HG03342 (cell line): ENCODE data around the gene NASP.
"Not testable (repeated sequence)": the region's sequence is repeated elsewhere in the genome, so short reads cannot be mapped to it uniquely, and the experiment has no call there.

Experiments used
- ATAC-seq: cut with Tn5 transposase; IDR thresholded peaks from one replicate; pipeline ENCODE4 v1.9.1; 2021; ENCODE audit warnings: mild to moderate bottlenecking, moderate library complexity; ENCODE audit not compliant: unreplicated experiment

NASP gene

DNA sequence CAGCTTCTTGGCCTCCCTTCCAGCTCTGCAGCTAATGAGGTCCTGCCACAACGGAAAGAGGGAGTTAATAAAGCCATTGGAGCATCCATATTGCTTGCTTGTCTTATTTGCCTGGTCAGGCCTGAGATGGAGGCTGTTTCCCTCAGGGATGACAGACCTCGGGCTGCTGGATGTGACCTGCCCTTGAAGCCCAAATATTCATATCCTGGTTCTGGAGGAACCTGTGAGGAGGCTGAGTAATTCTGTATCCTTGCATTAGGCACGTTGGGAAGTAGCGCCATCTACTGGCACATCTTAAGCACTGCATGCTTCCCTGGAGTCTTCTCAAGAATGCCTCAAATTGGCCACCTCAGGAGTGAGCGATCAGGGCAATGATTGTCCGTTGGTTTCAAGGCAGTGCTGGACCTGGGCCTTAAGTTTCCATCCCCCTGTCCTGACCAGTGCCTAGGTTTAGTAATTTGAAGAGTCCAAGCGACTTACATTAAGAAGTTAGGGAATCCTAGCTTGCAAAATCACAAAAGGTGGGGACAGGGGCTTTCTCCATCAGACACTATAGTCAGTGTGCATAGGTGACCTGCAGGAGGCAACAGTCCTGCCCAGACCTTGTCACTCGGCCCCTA, 13.8 kb upstream of the NASP start:
- peak; percentile 49 for ATAC-seq

DNA sequence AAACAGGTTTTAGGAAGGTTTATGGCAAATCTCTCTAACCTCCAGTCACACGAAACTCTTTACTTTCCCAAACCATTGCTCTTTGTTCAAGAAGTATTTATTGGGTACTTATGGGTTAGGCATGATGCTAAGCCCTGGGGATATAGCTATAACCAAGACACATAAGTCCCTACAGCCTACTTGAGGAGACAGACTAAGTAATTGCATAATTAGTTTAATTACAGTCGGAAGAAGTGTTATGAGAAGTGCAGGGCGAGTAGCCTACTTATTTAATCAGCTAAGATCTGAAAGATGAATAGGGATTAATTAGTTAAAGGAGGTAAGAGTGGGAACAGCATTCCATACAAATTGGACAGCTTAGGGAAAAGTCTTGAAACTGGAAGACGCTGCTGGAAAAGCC, 13.2 kb upstream of the NASP start:
- ATAC-seq = no peak

DNA sequence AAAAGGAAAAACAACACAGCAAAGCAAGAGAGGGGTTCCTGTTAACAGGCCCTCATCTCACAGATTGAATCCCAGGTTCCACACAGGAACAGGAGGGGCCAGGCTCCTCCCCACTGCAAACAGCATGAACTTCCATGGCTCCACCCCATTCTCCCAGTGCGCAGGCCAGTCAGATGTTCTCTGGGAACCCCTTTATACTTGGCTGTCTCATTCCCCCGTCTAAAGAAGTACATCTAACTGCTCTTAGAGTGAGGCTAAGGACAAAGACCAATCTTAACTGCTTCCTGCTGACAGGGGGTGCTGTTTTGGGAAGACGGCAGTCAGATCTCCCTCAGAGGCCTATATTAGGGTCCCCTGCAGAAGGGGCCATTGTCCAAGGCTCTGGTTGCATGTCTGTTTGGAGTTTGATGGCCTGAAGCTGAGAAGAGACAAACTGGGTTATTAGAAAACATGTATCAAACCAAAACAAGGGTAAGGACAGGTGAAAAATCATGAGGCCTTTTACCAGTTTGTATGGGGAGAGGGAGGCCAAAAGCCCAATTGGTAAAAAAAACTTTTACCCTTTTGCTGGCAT, 10.5 kb upstream of the NASP start:
- no peak for ATAC-seq

DNA sequence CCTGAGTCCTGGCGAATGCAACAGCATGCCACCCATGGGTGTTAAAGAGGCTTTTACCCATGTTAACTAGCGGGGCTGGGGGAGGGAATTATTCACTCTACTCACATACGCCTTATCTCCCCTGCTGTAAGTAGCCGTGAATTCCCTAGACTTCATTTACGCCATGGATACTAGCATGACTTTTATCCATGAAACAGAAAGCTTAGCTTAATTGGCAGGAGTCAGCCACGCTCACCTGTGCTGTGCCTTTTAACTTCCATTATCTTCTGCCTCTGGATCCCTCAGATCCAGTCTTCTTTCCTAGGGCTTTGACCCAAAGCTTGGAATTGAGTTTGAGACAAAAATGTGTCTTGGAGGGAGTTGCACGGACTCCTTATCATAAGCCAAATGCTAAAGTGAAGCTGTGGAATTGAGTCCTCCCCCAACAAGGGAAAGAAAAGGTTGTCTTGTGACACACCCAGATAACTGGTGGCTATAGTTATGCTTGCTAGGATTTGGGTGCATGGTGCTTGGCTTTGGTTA, 9.7 kb upstream of the NASP start:
- ATAC-seq = no peak

DNA sequence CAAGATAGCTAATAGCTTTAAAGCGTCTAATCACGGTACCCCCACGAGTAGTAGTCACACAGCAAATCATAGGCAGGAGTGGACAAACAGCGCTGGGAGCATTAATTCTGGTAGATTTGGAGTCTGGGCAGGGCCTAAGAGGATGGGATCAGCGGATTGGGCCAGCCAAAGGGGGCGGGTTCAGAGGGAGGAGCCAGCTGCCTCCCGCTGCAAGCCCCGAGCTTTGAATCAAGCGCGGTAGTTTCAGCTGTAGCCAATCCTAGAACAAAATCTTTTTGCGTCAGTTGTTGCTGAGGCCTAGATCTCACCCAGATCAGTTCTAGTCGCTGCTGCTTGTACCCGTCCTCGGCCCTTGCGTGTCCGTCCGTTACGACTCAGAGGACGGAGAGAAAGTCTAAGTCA, 576 bp upstream of the NASP start:
- peak; percentile 65 for ATAC-seq

DNA sequence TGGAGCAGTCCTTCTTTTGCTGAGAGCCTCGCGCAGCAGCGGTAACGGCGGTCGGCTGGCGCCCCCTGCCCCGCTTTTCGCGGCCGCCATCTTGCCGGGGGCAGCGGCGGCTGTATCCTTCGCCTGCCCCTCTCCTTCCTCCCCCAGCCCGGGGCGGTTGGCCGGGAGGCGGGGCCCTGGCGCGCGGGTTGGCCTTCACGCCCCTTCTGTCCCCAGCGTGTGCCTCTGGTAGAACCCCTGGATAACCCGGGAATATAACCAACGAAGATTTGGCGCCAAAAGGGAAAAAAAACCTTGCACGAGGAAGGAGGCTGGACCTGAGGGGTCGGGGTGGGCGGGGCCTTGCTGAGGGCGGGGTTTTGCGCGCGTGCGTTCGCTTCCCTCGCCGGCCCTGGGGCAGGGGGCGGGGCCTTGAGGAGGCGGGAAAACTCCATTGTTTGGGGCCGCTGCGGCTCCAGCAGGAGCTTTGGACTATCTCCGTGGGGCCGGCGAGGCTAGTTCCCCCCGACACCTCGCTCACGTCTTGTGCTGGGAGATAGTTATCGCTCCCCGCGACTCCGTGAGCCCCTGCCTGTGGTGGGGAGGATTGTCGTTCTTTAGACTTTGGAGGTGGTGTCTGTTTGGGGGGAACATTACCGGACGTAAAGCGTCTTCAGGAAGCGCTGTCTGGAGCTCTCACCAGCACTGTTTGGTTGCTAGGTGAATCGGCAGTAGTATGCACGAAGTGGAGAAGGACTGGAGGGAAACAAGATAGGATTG, 689 bp downstream of the NASP start:
- ATAC-seq = peak; percentile 26

DNA sequence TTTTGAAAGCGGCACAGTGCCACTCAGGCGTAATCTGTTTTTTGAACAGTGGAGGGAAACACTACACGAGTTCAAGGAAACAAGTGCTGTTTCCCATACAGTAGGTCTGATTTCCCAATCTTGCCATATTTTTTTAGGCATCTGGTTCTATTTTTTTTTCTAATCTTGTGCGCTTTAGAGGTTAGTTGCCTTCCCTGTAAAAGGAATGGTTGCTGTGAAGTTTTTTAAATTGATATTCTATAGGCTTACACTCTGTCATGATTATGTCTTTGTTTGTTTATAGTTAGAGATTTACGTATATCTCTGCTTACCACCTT, 1.2 kb downstream of the NASP start:
- ATAC-seq = no peak

DNA sequence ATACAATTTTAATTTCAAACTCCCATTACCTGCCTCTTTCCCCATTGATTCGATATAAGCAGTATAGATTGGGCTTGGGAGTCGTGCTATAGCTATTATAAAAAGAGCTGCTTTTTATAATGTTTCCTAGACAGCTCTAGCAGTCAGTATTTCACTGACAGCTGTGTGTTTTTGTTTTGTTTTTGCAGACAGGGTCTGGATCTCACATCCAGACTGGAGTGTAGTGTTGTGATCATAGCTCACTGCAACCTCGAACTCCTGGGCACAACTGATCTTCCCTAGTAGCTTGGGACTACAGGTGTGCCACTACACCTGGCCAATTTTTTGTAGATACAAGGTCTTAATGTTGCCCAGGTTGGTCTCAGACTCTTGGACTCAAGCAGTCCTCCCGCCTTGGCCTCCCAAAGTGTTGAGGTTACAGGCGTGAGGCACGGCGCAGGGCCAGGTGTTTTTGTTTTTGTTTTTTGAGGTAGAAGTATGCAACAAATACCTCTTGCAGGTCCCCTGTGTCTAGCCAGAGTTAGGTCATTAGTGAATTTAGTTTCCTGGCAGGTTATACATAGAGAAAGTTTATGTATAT, 1.7 kb downstream of the NASP start:
- no peak for ATAC-seq

DNA sequence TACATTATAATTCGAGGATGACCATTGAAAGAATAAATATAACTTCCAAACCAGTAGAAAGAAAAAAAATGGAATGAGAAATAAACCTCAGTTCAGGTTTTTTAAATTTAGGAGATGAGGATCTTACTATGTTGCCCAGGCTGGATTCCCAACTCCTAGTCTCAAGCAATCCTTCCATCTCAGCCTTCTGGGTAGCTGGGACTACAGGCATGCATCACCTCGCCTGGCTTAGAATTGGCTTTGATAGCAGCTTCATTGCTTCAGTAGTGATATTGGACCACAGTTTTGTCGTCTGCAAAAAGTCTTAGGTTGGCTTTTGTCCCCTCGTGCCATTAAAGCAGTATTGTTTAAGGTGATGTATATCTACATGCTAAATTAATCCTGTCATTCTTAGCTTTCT, 2.9 kb downstream of the NASP start:
- no peak for ATAC-seq

DNA sequence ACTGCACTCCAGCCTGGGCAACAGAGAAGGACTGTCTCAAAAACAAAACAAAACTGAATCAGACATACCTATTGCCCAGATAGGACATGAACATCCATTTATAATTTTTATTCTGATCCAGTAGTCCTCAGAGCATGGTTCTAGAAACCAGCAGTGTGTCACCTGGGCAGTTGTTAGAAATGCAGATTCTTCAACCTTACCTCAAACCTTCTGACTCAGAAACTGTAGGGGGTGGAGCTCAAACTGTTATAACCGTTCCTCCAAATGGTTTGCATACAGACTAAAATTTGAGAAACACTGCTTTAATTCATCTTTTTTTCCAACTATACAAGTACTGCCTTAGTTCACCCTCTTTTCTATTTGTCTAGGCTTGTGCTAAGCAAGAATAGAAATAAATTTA, 6.0 kb downstream of the NASP start:
- ATAC-seq = no peak

DNA sequence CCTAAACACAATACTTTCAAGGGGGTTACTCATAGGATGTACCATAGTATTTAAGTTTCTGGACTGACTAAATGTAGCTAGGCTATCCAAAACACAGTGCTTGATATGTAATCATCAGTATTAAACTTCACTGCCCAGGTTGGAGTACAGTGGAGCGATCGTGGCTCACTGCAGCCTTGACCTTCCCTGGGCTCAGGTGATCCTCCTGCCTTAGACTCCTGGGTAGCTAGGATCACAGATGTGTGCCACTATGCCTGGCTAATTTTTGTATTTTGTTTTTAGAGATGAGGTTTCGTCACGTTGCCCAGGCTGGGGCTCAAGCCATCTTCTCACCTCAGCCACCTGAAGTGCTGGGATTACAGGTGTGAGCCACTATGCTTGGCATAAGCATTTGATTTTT, 10.6 kb downstream of the NASP start:
- ATAC-seq = no peak

DNA sequence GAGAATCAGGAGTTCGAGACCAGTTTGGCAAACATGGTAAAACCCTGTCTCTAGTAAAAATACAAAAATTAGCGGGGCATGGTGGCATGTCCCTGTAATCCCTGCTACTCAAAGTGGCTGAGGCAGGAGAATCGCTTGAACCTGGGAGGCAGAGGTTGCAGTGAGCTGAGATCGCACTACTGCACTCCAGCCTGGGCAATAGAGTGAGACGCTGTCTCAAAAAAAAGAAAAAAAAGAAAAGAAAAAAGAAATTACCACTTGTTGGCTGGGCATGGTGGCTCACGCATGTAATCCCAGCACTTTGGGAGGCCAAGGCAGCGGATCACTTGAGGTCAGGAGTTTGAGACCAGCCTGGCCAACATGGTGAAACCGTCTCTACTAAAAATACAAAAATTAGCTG, 12.9 kb downstream of the NASP start:
- ATAC-seq = not testable (repeated sequence)

DNA sequence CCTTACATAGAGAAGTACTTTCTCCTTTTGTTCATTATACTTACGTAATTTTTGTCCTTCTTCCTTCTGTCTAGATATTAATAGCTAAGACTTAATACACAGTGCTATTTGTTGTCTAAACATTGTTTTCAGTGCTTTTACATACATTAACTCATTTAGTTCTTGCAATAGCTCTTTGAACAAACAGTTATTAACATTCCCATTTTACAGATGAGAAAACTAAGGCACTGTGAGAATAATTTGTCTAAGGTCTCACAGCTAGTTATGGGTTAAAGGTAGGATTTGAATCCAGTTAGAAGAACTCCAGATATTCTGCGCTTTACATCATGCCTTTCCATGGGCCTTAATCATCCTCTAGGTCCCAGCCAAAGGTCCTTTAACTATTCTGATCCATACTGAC, 20.4 kb downstream of the NASP start:
- no peak for ATAC-seq

DNA sequence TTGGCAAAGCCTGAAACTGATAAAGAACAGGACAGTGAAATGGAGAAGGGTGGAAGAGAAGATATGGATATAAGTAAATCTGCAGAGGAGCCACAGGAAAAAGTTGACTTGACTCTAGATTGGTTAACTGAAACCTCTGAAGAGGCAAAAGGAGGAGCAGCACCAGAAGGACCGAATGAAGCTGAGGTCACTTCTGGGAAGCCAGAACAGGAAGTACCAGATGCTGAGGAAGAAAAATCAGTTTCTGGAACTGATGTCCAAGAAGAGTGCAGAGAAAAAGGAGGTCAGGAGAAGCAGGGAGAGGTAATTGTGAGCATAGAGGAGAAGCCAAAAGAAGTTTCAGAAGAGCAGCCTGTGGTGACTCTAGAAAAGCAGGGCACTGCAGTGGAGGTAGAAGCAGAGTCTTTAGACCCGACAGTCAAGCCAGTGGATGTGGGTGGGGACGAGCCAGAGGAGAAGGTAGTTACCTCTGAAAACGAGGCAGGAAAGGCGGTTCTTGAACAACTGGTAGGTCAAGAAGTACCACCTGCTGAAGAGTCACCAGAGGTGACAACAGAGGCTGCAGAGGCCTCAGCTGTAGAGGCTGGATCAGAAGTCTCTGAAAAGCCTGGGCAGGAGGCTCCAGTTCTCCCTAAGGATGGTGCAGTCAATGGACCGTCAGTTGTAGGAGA, 23.7 kb downstream of the NASP start:
- ATAC-seq = no peak

DNA sequence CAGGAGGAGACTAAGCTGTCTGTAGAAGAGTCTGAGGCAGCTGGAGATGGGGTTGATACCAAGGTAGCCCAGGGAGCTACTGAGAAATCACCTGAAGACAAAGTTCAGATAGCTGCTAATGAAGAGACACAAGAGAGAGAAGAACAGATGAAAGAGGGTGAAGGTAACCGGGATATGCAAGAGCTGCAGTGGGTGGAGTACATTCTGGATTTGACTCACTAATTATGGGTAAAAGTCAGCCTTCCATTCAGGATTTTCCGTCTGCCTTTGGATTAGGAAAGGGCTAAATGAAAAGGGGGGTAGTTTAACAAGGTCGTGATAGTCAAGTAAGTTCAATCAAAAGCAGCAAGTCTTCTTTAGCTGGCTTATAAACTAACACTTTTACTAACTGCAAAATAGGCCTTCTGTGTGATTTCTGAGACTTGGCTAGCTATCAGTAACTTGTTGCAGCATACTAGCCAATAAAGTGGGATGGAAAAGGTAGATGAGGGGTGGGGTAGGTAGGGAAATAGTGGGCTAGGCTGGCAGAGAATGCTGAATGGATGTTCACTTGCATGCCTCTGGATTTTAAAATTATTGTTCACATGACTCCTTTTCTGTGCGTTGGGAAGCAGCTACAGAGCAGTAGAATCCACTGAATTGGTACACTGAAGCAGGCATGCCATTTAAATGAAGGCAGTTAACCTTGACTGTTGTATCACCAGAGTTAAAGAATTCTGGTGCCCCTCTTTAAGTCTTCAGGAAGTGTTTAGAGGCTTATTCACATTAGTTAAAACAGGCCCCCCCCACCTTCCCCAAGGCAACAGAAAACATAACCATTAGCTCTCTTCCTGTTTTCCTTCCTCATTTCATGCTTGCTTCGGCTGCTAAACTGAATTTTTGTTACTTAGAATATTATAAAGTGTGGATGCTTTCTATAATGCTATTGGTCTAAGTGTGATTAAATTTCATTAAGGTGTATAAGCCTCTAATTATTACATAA, 24.6 kb downstream of the NASP start:
- ATAC-seq = no peak

DNA sequence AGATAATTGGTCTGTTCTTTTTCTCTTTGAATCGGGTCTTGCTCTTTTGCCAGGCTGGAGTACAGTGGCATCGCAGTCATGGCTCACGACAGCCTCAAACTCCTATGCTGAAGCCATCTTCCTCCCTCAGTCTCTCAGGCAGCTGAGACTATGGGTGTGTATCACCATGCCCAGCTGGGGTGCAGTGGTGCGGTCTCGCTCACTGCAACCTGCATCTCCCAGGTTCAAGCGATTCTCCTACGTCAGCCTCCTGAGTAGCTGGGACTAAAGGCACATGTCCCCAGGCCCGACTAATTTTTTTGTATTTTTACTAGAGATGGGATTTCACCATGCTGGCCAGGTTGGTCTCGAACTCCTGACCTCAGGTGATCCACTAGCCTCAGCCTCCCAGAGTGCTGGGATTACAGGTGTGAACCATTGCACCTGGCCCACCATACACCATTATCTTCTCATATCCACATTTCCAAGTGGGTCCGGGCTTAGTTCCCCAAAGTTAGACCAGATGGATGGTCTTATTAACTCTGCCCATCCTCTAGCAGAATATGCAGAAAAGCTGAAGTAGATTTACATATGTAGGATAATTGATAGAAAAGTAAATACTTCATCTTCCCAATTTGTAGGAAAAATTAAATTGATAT, 26.9 kb downstream of the NASP start:
- ATAC-seq = no peak

DNA sequence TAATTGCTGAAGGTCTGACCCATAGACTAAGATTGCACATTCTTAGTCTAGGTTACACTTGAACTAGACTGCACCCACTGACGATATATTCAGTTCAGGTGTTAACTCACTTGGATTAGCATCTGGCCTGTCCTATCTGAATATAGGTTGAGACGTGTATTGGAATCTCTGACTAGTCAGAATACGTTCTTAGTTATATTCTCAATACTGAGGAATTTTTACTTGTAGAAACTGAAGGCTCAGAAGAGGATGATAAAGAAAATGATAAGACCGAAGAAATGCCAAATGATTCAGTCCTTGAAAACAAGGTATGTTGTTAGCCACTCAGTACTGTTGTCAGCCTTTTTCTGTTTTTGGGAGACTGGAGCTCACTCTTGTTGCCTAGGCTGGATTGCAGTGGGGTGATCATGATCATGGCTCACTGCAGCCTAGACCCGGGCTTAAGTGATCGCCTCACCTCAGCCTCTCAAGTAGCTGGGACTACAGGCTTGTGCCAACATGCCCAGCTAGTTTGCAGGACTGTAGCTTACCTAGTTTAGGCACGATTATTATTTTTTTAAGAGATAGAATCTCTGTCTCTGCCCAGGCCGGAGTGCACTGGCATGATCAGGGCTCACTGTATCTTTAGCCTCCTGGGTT, 29.2 kb downstream of the NASP start:
- no peak for ATAC-seq

DNA sequence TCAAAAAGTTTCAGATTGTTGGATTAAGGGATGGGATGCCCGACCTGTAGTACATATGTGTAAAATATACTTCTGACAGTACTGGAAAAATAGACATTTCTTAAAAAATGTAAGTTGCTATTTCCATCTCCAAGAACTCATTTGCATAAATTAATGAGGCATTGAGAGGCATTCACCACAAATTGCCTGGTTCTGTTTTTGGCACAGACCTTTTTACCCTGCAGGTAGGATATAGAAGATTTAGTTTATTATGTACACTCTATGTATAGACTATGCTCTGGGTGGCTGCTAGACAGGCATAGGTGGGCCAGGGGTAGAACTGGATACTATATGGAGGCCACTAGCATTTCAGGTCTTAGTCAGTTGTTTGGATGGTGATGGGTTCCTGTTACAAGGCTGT, 32.0 kb downstream of the NASP start:
- no peak for ATAC-seq

DNA sequence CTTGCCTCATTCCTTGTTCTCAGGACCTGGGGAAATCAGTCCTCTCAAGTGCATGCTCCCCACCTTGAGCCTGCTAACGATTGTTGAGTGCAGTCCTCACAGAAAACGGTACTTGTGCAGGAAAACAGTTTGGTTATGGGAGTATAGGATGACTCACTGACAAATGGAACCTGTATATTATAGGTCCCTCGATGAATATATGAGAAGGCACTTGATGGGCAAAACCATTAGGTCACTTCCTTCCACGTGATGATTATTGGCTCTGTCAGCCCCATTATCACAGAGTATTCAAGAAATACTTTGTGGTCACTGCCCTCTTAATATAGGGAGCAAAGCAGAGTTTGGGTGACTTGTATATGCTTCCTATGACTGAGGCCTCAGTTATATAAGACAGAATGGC, 33.8 kb downstream of the NASP start:
- ATAC-seq = no peak
